ENCODE data around the gene ITM2B.

GRCh38 chr13:48317511-48318376 is 84.7 kb downstream of the ITM2B start:
- TF ChIP-seq, protein P1, sequence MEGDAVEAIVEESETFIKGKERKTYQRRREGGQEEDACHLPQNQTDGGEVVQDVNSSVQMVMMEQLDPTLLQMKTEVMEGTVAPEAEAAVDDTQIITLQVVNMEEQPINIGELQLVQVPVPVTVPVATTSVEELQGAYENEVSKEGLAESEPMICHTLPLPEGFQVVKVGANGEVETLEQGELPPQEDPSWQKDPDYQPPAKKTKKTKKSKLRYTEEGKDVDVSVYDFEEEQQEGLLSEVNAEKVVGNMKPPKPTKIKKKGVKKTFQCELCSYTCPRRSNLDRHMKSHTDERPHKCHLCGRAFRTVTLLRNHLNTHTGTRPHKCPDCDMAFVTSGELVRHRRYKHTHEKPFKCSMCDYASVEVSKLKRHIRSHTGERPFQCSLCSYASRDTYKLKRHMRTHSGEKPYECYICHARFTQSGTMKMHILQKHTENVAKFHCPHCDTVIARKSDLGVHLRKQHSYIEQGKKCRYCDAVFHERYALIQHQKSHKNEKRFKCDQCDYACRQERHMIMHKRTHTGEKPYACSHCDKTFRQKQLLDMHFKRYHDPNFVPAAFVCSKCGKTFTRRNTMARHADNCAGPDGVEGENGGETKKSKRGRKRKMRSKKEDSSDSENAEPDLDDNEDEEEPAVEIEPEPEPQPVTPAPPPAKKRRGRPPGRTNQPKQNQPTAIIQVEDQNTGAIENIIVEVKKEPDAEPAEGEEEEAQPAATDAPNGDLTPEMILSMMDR (IDR thresholded peaks at IDR 0.05) = no peak
- TF ChIP-seq POLR2A (IDR thresholded peaks at IDR 0.05) = no peak

All from adrenal gland (tissue), 5 donors.